ENCODE results near the gene NRAS. TPM values are rescaled to one million over a fixed set of nuclear protein-coding genes. Genes with fewer than 3 reads are reported as not detected.
A peak's percentile ranks its signal among the peaks of the same experiment; 100 is the strongest.
"Not testable (repeated sequence)": the region's sequence is repeated elsewhere in the genome, so short reads cannot be mapped to it uniquely, and the experiment has no call there.

Gene NRAS
- total RNA-seq, 1 experiment from 2014 or later, result 53.5 TPM

DNA sequence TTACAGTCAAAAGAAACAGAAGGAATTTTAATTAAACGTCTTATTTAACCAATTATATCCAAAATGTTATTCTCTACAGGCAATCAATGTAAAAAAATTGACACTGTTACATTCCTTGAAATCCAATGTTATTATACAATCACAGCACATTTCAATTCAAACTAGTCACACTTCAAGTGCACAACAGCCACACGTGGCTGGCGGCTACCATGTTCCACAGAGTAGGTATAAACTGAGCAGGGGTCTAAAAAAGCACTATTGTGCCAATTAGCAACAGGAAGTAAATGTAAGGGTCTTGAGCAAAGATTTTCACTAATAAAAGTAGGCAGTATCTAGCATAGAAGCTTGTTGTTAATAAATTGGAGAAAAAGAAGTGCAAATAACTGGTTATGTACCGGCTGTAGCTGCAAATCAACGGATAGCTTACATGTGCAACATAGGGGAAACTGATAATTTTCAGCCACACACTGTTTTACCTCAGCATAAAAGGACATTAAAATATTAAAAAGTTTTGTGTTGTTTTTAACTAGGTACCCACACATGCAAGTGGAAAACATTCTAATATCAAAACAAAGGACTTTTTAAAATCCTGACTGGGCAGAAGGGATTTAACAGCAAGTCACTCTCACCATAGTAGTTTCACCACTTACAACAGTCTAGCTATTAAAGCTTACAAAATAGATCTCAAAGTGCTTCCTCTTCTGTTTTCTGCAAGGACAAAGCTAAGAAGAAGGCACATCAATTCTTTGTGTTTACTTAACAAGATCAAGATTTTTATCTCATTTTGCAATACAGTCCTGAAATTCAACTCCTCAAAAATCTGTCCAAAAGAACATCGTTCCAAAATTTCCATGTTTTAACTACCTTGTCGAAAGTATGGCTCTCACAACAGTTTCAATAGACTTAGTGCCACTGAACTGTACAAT, 38.7 kb upstream of the NRAS start:
- CTCF ChIA-PET, result no interaction called here

DNA sequence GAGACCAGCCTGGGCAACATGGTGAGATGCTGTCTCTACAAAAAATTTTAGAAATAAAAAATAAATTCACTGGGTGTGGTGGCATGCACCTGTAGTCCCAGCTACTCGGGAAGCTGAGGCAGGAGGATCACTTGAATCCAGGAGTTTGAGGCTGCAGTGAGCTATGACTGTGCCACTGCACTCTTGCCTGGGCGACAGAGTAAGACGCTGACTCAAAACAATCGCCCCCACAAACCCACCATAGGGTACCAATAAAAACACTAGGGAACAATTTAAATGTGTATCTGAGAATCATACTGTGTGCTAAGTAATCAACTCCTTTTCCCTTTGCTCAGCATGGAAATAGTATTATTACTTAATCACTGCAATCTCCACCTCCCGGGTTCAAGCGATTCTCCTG, 37.1 kb upstream of the NRAS start:
- TF ChIP-seq ZNF671 (CRISPR knock-in tag; IDR thresholded peaks at IDR 0.05), result 0 out of 2 replicates have a peak, but pooled peaks have one; percentile 21
- DNase-seq (ENCODE audit: low spot score); H3K27me3 Mint-ChIP-seq (ENCODE audit: low read depth); H3K9me3 Mint-ChIP-seq; CTCF ChIA-PET; H3K27ac Mint-ChIP-seq; ATAC-seq; POLR2A ChIA-PET: not testable (repeated sequence)
- Mint-ChIP-seq H3K4me1 (peaks cover 61% of the 10 kb centered on the region), H3K4me3 (peak overlapping the region; percentile 99), H3K36me3 (peaks cover 31% of the 10 kb centered on the region)

More for the DNA sequence above, 38.7 kb upstream of the NRAS start:
- H3K9me3 Mint-ChIP-seq, result peaks cover 9% of the 10 kb centered on the region
- peaks cover 17% of the 10 kb centered on the region for H3K36me3 Mint-ChIP-seq
- POLR2A ChIA-PET, result no interaction called here
- peak overlapping the region; percentile 72 for H3K27ac Mint-ChIP-seq
- H3K27me3 Mint-ChIP-seq (ENCODE audit: low read depth), result no peaks in the 10 kb centered on the region
- TF ChIP-seq GRHL2 (CRISPR knock-in tag; IDR thresholded peaks at IDR 0.05; ENCODE audit: insufficient replicate concordance, severe bottlenecking), result no peak
- TF ChIP-seq TCF7 (CRISPR knock-in tag; IDR thresholded peaks at IDR 0.05; ENCODE audit: low read depth), result no peak
- TF ChIP-seq FOXK1 (CRISPR knock-in tag; IDR thresholded peaks at IDR 0.05), result no peak
- peak overlapping the region; percentile 99 for H3K4me3 Mint-ChIP-seq
- DNase-seq (ENCODE audit: low spot score) (no peak), ATAC-seq (no peak)
- H3K4me1 Mint-ChIP-seq, result peaks cover 61% of the 10 kb centered on the region

DNA sequence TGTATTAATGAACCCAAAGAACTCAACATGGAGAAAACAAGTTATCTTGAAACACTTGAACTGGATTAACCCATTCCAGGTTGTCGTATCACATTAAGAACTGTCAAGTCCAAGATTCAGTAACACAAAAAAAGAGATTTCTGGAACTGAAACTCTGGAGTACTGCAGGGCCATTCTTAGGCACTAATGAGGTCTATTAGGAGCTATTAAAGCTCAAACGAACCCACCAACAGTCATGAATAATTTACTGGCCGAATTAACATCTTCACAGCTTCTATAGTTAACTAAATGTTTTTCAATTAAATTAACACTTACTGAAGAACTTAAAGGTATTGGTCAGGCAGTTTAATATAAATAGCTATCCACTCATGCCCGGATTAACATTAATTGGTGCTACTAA, 36.6 kb upstream of the NRAS start:
- peaks cover 37% of the 10 kb centered on the region for H3K36me3 Mint-ChIP-seq
- CTCF ChIA-PET, result no interaction called here

More for the DNA sequence above, 36.6 kb upstream of the NRAS start:
- ATAC-seq, result no peak
- no peak for DNase-seq (ENCODE audit: low spot score)
- Mint-ChIP-seq H3K27me3 (ENCODE audit: low read depth) (no peaks in the 10 kb centered on the region), H3K27ac (no peak overlapping the region), H3K4me1 (peaks cover 56% of the 10 kb centered on the region), H3K9me3 (no peaks in the 10 kb centered on the region), H3K4me3 (peak overlapping the region; percentile 14; the same call in 1 of the 2 replicates)
- TF ChIP-seq TCF7 (CRISPR knock-in tag; IDR thresholded peaks at IDR 0.05; ENCODE audit: low read depth) (no peak), ZBTB21 (CRISPR knock-in tag; IDR thresholded peaks at IDR 0.05; ENCODE audit: borderline replicate concordance) (no peak), ZNF263 (CRISPR knock-in tag; IDR thresholded peaks at IDR 0.05; ENCODE audit: low read depth) (no peak), TEAD4 (CRISPR knock-in tag; IDR thresholded peaks at IDR 0.05) (no peak), GABPB1 (CRISPR knock-in tag; IDR thresholded peaks at IDR 0.05) (no peak), ZNF423 (CRISPR knock-in tag; IDR thresholded peaks at IDR 0.05) (no peak), ETV6 (CRISPR knock-in tag; IDR thresholded peaks at IDR 0.05) (no peak), CBFB (CRISPR knock-in tag; IDR thresholded peaks at IDR 0.05; ENCODE audit: low read depth) (no peak), ATF1 (CRISPR knock-in tag; IDR thresholded peaks at IDR 0.05) (no peak), ZNF121 (CRISPR knock-in tag; IDR thresholded peaks at IDR 0.05) (no peak), ZNF396 (CRISPR knock-in tag; IDR thresholded peaks at IDR 0.05; ENCODE audit: borderline replicate concordance) (no peak), PRRX2 (CRISPR knock-in tag; IDR thresholded peaks at IDR 0.05) (no peak)
- TF ChIP-seq, protein P1, sequence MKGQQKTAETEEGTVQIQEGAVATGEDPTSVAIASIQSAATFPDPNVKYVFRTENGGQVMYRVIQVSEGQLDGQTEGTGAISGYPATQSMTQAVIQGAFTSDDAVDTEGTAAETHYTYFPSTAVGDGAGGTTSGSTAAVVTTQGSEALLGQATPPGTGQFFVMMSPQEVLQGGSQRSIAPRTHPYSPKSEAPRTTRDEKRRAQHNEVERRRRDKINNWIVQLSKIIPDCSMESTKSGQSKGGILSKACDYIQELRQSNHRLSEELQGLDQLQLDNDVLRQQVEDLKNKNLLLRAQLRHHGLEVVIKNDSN (CRISPR knock-in tag; IDR thresholded peaks at IDR 0.05), result no peak
- TF ChIP-seq, protein P2, sequence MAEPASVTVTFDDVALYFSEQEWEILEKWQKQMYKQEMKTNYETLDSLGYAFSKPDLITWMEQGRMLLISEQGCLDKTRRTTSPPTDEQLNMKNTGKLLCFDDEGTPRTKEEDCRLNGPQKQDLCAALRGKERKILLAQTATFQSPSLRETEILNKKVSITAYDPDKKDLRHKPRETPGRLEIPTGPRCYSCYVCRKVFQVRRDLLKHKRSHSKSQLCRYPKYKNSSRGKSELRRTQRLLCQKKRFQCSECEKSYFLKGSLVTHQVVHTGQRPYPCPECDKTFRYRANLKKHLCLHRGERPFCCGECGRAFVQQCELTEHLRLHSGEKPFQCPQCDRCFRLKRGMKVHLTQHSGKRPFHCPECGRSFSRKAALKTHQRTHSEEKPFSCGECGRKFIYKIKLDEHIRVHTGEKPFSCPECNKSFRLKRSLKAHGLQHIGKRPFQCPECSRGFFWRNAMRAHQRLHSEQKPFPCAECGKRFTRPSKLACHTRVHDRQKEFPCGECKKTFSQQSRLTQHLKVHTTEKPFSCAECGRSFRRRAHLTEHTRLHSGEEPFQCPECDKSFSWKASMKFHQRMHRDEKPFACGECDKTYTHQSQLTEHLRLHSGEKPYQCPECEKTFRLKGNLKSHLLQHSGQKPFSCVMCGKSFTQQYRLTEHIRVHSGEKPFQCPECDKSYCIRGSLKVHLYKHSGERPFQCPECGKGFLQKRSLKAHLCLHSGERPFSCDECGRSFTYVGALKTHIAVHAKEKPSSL (CRISPR knock-in tag; conservative IDR thresholded peaks at IDR 0.05), result no peak
- TF ChIP-seq, protein P3, sequence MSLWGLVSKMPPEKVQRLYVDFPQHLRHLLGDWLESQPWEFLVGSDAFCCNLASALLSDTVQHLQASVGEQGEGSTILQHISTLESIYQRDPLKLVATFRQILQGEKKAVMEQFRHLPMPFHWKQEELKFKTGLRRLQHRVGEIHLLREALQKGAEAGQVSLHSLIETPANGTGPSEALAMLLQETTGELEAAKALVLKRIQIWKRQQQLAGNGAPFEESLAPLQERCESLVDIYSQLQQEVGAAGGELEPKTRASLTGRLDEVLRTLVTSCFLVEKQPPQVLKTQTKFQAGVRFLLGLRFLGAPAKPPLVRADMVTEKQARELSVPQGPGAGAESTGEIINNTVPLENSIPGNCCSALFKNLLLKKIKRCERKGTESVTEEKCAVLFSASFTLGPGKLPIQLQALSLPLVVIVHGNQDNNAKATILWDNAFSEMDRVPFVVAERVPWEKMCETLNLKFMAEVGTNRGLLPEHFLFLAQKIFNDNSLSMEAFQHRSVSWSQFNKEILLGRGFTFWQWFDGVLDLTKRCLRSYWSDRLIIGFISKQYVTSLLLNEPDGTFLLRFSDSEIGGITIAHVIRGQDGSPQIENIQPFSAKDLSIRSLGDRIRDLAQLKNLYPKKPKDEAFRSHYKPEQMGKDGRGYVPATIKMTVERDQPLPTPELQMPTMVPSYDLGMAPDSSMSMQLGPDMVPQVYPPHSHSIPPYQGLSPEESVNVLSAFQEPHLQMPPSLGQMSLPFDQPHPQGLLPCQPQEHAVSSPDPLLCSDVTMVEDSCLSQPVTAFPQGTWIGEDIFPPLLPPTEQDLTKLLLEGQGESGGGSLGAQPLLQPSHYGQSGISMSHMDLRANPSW (CRISPR knock-in tag; conservative IDR thresholded peaks at IDR 0.05; ENCODE audit: low read depth), result no peak
- TF ChIP-seq, protein P4, sequence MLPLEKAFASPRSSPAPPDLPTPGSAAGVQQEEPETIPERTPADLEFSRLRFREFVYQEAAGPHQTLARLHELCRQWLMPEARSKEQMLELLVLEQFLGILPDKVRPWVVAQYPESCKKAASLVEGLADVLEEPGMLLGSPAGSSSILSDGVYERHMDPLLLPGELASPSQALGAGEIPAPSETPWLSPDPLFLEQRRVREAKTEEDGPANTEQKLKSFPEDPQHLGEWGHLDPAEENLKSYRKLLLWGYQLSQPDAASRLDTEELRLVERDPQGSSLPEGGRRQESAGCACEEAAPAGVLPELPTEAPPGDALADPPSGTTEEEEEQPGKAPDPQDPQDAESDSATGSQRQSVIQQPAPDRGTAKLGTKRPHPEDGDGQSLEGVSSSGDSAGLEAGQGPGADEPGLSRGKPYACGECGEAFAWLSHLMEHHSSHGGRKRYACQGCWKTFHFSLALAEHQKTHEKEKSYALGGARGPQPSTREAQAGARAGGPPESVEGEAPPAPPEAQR (CRISPR knock-in tag; IDR thresholded peaks at IDR 0.05), result no peak
- TF ChIP-seq, protein P5, sequence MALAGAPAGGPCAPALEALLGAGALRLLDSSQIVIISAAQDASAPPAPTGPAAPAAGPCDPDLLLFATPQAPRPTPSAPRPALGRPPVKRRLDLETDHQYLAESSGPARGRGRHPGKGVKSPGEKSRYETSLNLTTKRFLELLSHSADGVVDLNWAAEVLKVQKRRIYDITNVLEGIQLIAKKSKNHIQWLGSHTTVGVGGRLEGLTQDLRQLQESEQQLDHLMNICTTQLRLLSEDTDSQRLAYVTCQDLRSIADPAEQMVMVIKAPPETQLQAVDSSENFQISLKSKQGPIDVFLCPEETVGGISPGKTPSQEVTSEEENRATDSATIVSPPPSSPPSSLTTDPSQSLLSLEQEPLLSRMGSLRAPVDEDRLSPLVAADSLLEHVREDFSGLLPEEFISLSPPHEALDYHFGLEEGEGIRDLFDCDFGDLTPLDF (CRISPR knock-in tag; IDR thresholded peaks at IDR 0.05), result no peak
- TF ChIP-seq, protein P6, sequence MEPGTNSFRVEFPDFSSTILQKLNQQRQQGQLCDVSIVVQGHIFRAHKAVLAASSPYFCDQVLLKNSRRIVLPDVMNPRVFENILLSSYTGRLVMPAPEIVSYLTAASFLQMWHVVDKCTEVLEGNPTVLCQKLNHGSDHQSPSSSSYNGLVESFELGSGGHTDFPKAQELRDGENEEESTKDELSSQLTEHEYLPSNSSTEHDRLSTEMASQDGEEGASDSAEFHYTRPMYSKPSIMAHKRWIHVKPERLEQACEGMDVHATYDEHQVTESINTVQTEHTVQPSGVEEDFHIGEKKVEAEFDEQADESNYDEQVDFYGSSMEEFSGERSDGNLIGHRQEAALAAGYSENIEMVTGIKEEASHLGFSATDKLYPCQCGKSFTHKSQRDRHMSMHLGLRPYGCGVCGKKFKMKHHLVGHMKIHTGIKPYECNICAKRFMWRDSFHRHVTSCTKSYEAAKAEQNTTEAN (CRISPR knock-in tag; IDR thresholded peaks at IDR 0.05), result no peak
- POLR2A ChIA-PET, result no interaction called here
